ENCODE results near the gene TOM1L2.
A peak's percentile ranks its signal among the peaks of the same experiment; 100 is the strongest.

The TOM1L2 gene

GRCh38 chr17:17846003-17846402 lies 126.2 kb downstream of the TOM1L2 start:
- ATAC-seq: no peak
- Mint-ChIP-seq H3K27ac (no peak overlapping the region), H3K27me3 (no peaks in the 10 kb centered on the region), H3K9me3 (no peaks in the 10 kb centered on the region), H3K4me1 (peaks cover 30% of the 10 kb centered on the region), H3K36me3 (no peaks in the 10 kb centered on the region), H3K4me3 (no peak overlapping the region)

GRCh38 chr17:17845046-17845775 lies 127.0 kb downstream of the TOM1L2 start:
- H3K4me1 Mint-ChIP-seq: peaks cover 29% of the 10 kb centered on the region
- no peak overlapping the region for H3K27ac Mint-ChIP-seq

GRCh38 chr17:17844500-17844899 lies 127.7 kb downstream of the TOM1L2 start:
- Mint-ChIP-seq H3K4me1 (peaks cover 24% of the 10 kb centered on the region), H3K27me3 (no peaks in the 10 kb centered on the region), H3K36me3 (no peaks in the 10 kb centered on the region), H3K4me3 (no peak overlapping the region), H3K9me3 (no peaks in the 10 kb centered on the region), H3K27ac (no peak overlapping the region)
- no peak for ATAC-seq

More at GRCh38 chr17:17845046-17845775, 127.0 kb downstream of the TOM1L2 start:
- no peak overlapping the region for H3K4me3 Mint-ChIP-seq
- H3K27me3 Mint-ChIP-seq: no peaks in the 10 kb centered on the region
- H3K36me3 Mint-ChIP-seq: no peaks in the 10 kb centered on the region
- ATAC-seq: no peak
- no peaks in the 10 kb centered on the region for H3K9me3 Mint-ChIP-seq

GRCh38 chr17:17844079-17844478 lies 128.1 kb downstream of the TOM1L2 start:
- no peaks in the 10 kb centered on the region for H3K9me3 Mint-ChIP-seq
- no peak overlapping the region for H3K4me3 Mint-ChIP-seq

GRCh38 chr17:17843096-17843495 lies 129.1 kb downstream of the TOM1L2 start:
- Mint-ChIP-seq H3K4me1 (peaks cover 24% of the 10 kb centered on the region), H3K4me3 (no peak overlapping the region), H3K27me3 (no peaks in the 10 kb centered on the region), H3K9me3 (no peaks in the 10 kb centered on the region), H3K36me3 (no peaks in the 10 kb centered on the region), H3K27ac (peak overlapping the region; percentile 85)
- no peak for ATAC-seq

More at GRCh38 chr17:17844079-17844478, 128.1 kb downstream of the TOM1L2 start:
- no peak for ATAC-seq
- Mint-ChIP-seq H3K36me3 (no peaks in the 10 kb centered on the region), H3K4me1 (peaks cover 24% of the 10 kb centered on the region), H3K27me3 (no peaks in the 10 kb centered on the region), H3K27ac (no peak overlapping the region)

GRCh38 chr17:17842111-17842876 lies 129.9 kb downstream of the TOM1L2 start:
- Mint-ChIP-seq H3K36me3 (no peaks in the 10 kb centered on the region), H3K4me1 (peaks cover 32% of the 10 kb centered on the region), H3K9me3 (no peaks in the 10 kb centered on the region), H3K27me3 (no peaks in the 10 kb centered on the region), H3K4me3 (no peak overlapping the region), H3K27ac (peak overlapping the region; percentile 85)
- ATAC-seq: no peak

GRCh38 chr17:17841601-17842025 lies 130.6 kb downstream of the TOM1L2 start:
- H3K4me3 Mint-ChIP-seq: no peak overlapping the region
- H3K27me3 Mint-ChIP-seq: no peaks in the 10 kb centered on the region
- no peaks in the 10 kb centered on the region for H3K36me3 Mint-ChIP-seq
- H3K9me3 Mint-ChIP-seq: no peaks in the 10 kb centered on the region
- ATAC-seq: no peak
- H3K4me1 Mint-ChIP-seq: peaks cover 38% of the 10 kb centered on the region
- peak overlapping the region; percentile 85 for H3K27ac Mint-ChIP-seq

- no peak for ATAC-seq
- H3K9me3 Mint-ChIP-seq: no peaks in the 10 kb centered on the region
- no peaks in the 10 kb centered on the region for H3K27me3 Mint-ChIP-seq
- peak overlapping the region; percentile 79 for H3K4me3 Mint-ChIP-seq
- H3K27ac Mint-ChIP-seq: peak overlapping the region; percentile 85
- peaks cover 40% of the 10 kb centered on the region for H3K4me1 Mint-ChIP-seq
- H3K36me3 Mint-ChIP-seq: no peaks in the 10 kb centered on the region
Observed at GRCh38 chr17:17840751-17841591, 131.2 kb downstream of the TOM1L2 start.

- Mint-ChIP-seq H3K27me3 (no peaks in the 10 kb centered on the region), H3K36me3 (peaks cover under 1% of the 10 kb centered on the region), H3K9me3 (no peaks in the 10 kb centered on the region), H3K4me1 (peaks cover 49% of the 10 kb centered on the region), H3K4me3 (peak overlapping the region; percentile 79), H3K27ac (peak overlapping the region; percentile 85)
- peak; percentile 89 for ATAC-seq
Observed at GRCh38 chr17:17839791-17840707, 132.2 kb downstream of the TOM1L2 start.

- Mint-ChIP-seq H3K4me1 (peaks cover 65% of the 10 kb centered on the region), H3K4me3 (peak overlapping the region; percentile 17)
Observed at GRCh38 chr17:17837966-17838962, 133.9 kb downstream of the TOM1L2 start.

GRCh38 chr17:17837380-17837821 lies 134.8 kb downstream of the TOM1L2 start:
- Mint-ChIP-seq H3K27ac (peak overlapping the region; percentile 99), H3K4me1 (peaks cover 68% of the 10 kb centered on the region), H3K4me3 (peak overlapping the region; percentile 85), H3K36me3 (peaks cover 9% of the 10 kb centered on the region), H3K27me3 (no peaks in the 10 kb centered on the region), H3K9me3 (no peaks in the 10 kb centered on the region)
- ATAC-seq: no peak

More at GRCh38 chr17:17837966-17838962, 133.9 kb downstream of the TOM1L2 start:
- no peaks in the 10 kb centered on the region for H3K9me3 Mint-ChIP-seq
- peaks cover 7% of the 10 kb centered on the region for H3K36me3 Mint-ChIP-seq
- ATAC-seq: no peak
- peak overlapping the region; percentile 85 for H3K27ac Mint-ChIP-seq
- H3K27me3 Mint-ChIP-seq: no peaks in the 10 kb centered on the region

GRCh38 chr17:17836818-17837379 lies 135.3 kb downstream of the TOM1L2 start, which contains the start of gene SREBF1:
Gene SREBF1 (minus strand): TSS chr17:17836986. CDS start chr17:17836817, 169 bp downstream.
- ATAC-seq: peak; percentile 56
- Mint-ChIP-seq H3K36me3 (peaks cover 13% of the 10 kb centered on the region), H3K4me1 (peaks cover 73% of the 10 kb centered on the region), H3K27me3 (no peaks in the 10 kb centered on the region), H3K27ac (peak within 1 kb of the TSS; percentile 99), H3K4me3 (peak within 1 kb of the TSS; percentile 85), H3K9me3 (no peaks in the 10 kb centered on the region)

Measured in stimulated activated memory B cell treated with anti-CD40 and anti-IgM and Interleukin-4, amounts not matched to agents 10 μg/mL and 1 μg/mL and 100 μg/mL, for 72 hours (primary cell).